ENCODE measurements around the gene PSME1.

The PSME1 gene

DNA sequence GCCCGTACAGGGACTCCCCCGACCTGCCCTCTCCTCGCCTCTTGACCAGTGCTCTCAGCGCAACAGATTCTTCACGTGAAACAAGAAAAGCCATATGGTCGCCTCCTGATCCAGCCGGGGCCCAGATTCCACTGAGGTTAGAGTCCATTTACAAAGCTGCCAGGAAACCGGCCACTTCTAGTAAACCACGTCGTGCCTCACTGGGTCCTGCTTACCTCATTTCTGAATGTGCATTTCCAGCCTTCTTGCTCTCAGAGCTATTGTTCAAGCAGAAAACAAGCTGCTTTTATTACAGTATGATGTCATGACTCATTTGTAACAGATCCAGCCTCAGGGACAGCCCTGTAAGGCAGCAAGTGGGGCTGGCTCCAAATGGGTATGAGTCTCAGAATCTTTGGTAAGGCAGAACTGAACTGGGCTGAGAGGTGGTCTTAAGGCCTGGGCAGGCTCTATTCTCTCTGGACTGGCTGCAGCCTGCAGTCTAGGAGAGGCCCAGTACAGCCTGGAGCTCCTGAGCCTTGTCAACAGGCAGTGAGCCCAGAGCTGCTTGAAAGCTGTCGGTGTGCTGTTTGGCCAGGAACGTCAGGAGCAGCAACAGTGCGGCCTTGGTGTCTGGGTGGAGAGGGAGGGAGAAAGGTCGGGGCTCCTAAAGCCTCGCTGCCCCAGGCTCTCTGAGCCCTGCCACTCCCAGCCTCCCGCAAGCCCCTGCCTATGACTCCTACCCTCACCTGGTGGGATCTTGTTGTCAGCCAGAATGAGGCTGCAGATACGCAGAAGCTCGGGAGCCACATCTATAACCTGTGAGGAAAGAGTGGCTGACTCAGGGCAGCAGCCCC is 44.2 kb downstream of the PSME1 start:
- Histone ChIP-seq H3K4me3 (ENCODE audit: low read length) (no peak overlapping the region), H3K9me2 (replicated peaks; ENCODE audit: insufficient read depth, low read length) (no peaks in the 10 kb centered on the region), H3F3A (ENCODE audit: insufficient read depth, low read length) (no peaks in the 10 kb centered on the region), H2AFZ (ENCODE audit: low read length) (no peak overlapping the region), H3K27me3 (replicated peaks; ENCODE audit: insufficient read depth, low read length) (no peaks in the 10 kb centered on the region), H3K9me3 (replicated peaks; ENCODE audit: insufficient read depth, low read length) (no peaks in the 10 kb centered on the region), H4K20me1 (ENCODE audit: insufficient read depth, low read length) (no peaks in the 10 kb centered on the region), H3K36me3 (replicated peaks; ENCODE audit: insufficient read depth, low read length) (no peaks in the 10 kb centered on the region), H3K4me1 (ENCODE audit: low read length) (no peaks in the 10 kb centered on the region), H3K4me2 (ENCODE audit: low read depth, low read length) (no peak overlapping the region), H3K79me2 (ENCODE audit: low read length) (no peaks in the 10 kb centered on the region), H3K27ac (ENCODE audit: low read length) (no peak overlapping the region), H3K9ac (ENCODE audit: low read length) (no peak overlapping the region)
- no peak for DNase-seq
- TF ChIP-seq EZH2phosphoT487 (IDR thresholded peaks at IDR 0.05; ENCODE audit: low read length), result no peak
- no peak for TF ChIP-seq EZH2 (optimal IDR thresholded peaks at IDR 0.05; ENCODE audit: low read depth, low read length)
- TF ChIP-seq, protein P1, sequence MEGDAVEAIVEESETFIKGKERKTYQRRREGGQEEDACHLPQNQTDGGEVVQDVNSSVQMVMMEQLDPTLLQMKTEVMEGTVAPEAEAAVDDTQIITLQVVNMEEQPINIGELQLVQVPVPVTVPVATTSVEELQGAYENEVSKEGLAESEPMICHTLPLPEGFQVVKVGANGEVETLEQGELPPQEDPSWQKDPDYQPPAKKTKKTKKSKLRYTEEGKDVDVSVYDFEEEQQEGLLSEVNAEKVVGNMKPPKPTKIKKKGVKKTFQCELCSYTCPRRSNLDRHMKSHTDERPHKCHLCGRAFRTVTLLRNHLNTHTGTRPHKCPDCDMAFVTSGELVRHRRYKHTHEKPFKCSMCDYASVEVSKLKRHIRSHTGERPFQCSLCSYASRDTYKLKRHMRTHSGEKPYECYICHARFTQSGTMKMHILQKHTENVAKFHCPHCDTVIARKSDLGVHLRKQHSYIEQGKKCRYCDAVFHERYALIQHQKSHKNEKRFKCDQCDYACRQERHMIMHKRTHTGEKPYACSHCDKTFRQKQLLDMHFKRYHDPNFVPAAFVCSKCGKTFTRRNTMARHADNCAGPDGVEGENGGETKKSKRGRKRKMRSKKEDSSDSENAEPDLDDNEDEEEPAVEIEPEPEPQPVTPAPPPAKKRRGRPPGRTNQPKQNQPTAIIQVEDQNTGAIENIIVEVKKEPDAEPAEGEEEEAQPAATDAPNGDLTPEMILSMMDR (IDR thresholded peaks at IDR 0.05; ENCODE audit: low read length), result no peak

DNA sequence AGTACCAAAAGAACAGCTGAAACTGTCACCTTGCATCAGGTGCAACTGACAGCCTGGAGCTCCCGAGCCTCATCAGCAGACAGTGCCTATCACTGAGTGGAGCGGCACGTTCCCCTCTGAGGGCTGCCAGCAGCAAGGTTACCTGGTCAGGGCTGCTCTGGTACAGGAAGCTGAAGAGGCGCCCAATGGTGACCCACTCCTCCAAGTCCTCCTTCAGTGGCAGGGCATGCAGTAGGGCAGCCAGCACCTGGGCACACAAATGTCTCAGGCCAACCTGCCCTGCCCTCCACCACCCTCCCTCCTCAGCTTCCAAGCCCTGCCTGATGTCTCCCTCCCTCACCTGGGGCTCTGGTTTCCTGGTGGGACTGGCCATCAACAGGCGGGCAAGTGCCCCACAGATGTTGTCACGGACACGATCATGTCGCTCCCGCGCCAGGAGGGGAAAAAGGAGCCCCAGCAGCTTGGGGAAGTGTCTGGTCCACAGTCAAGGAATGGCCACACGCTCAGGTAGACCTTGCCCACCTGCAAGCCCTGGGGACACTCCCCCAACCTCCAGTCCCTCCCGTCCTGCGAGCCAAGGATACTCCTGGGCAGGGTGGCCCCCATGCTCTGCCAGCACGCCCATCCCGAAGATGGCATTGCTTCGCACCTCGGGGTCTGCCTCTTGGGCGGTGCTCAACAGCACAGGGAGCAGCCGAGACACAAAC is 45.5 kb downstream of the PSME1 start:
- H4K20me1 ChIP-seq (ENCODE audit: insufficient read depth, low read length), result no peaks in the 10 kb centered on the region
- no peaks in the 10 kb centered on the region for H3K79me2 ChIP-seq (ENCODE audit: low read length)
- H3K9me2 ChIP-seq (replicated peaks; ENCODE audit: insufficient read depth, low read length), result no peaks in the 10 kb centered on the region
- TF ChIP-seq, protein P1 (IDR thresholded peaks at IDR 0.05; ENCODE audit: low read length), result no peak
- TF ChIP-seq EZH2 (optimal IDR thresholded peaks at IDR 0.05; ENCODE audit: low read depth, low read length) (no peak), EZH2phosphoT487 (IDR thresholded peaks at IDR 0.05; ENCODE audit: low read length) (no peak)
- no peak overlapping the region for H3K4me2 ChIP-seq (ENCODE audit: low read depth, low read length)
- no peaks in the 10 kb centered on the region for H3K9me3 ChIP-seq (replicated peaks; ENCODE audit: insufficient read depth, low read length)
- no peak overlapping the region for H3K4me3 ChIP-seq (ENCODE audit: low read length)
- H3K9ac ChIP-seq (ENCODE audit: low read length), result no peak overlapping the region
- H3K36me3 ChIP-seq (replicated peaks; ENCODE audit: insufficient read depth, low read length), result no peaks in the 10 kb centered on the region
- DNase-seq, result no peak
- no peaks in the 10 kb centered on the region for H3K27me3 ChIP-seq (replicated peaks; ENCODE audit: insufficient read depth, low read length)
- H3K4me1 ChIP-seq (ENCODE audit: low read length), result no peaks in the 10 kb centered on the region
- H3F3A ChIP-seq (ENCODE audit: insufficient read depth, low read length), result no peaks in the 10 kb centered on the region
- no peak overlapping the region for H2AFZ ChIP-seq (ENCODE audit: low read length)
- no peak overlapping the region for H3K27ac ChIP-seq (ENCODE audit: low read length)

DNA sequence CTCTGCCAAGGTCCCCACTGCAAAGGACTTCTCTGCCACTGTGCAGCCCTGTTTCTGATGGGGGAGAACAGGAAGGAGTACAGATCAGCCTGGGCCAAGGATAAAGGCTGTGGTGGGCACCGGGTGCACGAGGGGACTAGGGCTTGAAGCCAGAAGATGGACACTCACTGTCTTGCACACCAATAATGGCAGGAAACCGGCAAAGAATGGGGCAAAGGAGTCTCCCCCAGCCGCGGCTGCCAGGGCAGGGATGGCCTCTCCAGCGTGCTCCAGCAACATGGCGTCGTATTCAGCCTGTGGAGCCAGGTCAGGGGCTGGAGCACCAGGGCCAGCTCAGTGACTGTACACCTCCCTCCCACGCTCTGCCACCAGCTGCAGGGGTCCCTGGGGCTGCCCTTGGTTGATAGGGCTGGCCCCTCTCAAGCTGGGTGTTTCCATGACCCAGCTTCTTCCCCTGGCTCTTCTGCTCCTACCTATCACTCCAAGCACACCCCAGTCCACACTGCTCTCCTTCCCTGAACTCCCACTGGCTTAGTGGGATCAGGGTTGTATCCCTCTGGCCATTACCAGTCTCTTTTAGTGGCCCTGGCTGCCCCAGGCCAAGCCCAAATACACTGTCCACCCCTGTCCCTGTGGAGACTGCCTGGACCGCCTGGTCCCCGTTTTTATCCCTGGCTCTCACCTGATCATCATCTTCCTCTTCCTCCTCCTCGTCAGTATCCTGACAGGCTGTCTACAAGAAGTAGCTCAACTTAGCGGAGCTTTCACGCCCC is 46.3 kb downstream of the PSME1 start:
- Histone ChIP-seq H3K36me3 (replicated peaks; ENCODE audit: insufficient read depth, low read length) (no peaks in the 10 kb centered on the region), H3F3A (ENCODE audit: insufficient read depth, low read length) (no peaks in the 10 kb centered on the region), H3K27me3 (replicated peaks; ENCODE audit: insufficient read depth, low read length) (no peaks in the 10 kb centered on the region), H2AFZ (ENCODE audit: low read length) (no peak overlapping the region), H3K4me1 (ENCODE audit: low read length) (no peaks in the 10 kb centered on the region), H3K79me2 (ENCODE audit: low read length) (no peaks in the 10 kb centered on the region), H3K27ac (ENCODE audit: low read length) (no peak overlapping the region), H3K9ac (ENCODE audit: low read length) (no peak overlapping the region), H3K9me3 (replicated peaks; ENCODE audit: insufficient read depth, low read length) (no peaks in the 10 kb centered on the region), H3K4me3 (ENCODE audit: low read length) (no peak overlapping the region), H4K20me1 (ENCODE audit: insufficient read depth, low read length) (no peaks in the 10 kb centered on the region), H3K9me2 (replicated peaks; ENCODE audit: insufficient read depth, low read length) (no peaks in the 10 kb centered on the region), H3K4me2 (ENCODE audit: low read depth, low read length) (no peak overlapping the region)
- no peak for DNase-seq
- TF ChIP-seq EZH2 (optimal IDR thresholded peaks at IDR 0.05; ENCODE audit: low read depth, low read length) (no peak), EZH2phosphoT487 (IDR thresholded peaks at IDR 0.05; ENCODE audit: low read length) (no peak)
- TF ChIP-seq, protein P1 (IDR thresholded peaks at IDR 0.05; ENCODE audit: low read length), result no peak

Measured in MM.1S (cell line).